Iris pigment epithelial cell (primary cell): Measurements from ENCODE around the gene HAPSTR1.

ENCODE experiments used
- DNase-seq: peaks from one replicate; pipeline ENCODE4 v3.0.0-alpha.2; 2011; ENCODE audit warnings: low read depth

HAPSTR1 gene

GRCh38 chr16:9123401-9123800 lies 32.0 kb downstream of the HAPSTR1 start:
- no peak for DNase-seq

GRCh38 chr16:9123871-9124270 lies 32.4 kb downstream of the HAPSTR1 start:
- no peak for DNase-seq

GRCh38 chr16:9124444-9124843 lies 33.0 kb downstream of the HAPSTR1 start:
- DNase-seq = no peak

DNA sequence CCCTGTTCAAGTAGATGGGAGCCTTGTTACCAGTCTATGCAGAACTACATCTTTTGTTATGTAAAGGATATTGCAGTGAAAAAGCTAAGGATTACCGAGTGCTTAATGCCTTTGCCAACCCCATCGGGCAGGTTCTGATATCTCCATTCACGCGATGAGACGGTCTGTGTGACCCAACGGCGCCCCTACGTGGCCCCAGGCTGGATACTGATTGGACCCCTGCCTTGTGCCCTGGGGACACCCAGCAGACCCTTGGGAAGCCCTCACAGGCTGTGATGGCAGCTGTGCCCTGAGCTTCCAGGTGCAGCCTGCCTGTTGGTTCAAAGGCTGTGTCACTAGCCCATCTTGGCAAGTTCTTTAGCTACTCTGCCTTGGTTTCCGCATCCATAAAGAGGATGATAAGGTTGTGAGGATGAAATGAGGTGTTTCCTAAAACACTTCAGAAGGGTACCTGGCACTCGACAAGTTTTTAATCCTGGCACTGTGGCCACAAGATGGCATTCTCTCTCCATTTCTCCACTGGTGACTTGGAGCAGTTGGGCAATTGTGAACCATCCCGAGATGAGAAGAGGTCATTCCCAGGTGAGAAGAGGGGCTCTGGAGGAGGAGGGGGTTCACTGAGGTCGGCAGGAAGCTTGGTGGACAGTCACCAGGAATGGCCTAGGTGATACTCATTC lies 33.6 kb downstream of the HAPSTR1 start:
- DNase-seq = no peak

GRCh38 chr16:9125658-9126505 lies 34.4 kb downstream of the HAPSTR1 start:
- no peak for DNase-seq

- no peak for DNase-seq
These were observed 35.2 kb downstream of the HAPSTR1 start for GRCh38 chr16:9126609-9127008.

- DNase-seq = no peak
These were observed 37.2 kb downstream of the HAPSTR1 start for GRCh38 chr16:9128346-9129342.

DNA sequence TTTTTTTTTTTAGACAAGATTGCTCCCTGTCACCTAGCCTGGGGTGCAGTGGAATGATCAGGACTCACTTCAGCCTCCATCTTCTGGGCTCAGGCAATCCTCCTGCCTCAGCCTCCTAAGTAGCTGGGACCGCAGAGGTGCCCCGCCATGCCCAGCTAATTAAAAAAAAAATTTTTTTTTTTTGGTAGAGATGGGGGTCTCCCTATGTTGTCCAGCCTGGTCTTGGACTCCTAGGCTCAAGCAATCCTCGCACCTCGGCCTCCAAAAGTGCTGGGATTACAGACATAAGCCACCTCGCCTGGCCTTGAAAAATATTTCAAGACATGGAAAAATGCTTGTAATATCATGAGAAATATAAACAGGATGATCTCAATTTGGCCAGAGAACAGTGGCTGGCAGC lies 42.9 kb downstream of the HAPSTR1 start:
- DNase-seq = no peak

- DNase-seq = peak; percentile 49
These were observed 43.3 kb downstream of the HAPSTR1 start for GRCh38 chr16:9134739-9135138.

- DNase-seq = no peak
These were observed 44.4 kb downstream of the HAPSTR1 start for GRCh38 chr16:9135797-9136196.

- DNase-seq = no peak
These were observed 45.2 kb downstream of the HAPSTR1 start for GRCh38 chr16:9136596-9136995.

DNA sequence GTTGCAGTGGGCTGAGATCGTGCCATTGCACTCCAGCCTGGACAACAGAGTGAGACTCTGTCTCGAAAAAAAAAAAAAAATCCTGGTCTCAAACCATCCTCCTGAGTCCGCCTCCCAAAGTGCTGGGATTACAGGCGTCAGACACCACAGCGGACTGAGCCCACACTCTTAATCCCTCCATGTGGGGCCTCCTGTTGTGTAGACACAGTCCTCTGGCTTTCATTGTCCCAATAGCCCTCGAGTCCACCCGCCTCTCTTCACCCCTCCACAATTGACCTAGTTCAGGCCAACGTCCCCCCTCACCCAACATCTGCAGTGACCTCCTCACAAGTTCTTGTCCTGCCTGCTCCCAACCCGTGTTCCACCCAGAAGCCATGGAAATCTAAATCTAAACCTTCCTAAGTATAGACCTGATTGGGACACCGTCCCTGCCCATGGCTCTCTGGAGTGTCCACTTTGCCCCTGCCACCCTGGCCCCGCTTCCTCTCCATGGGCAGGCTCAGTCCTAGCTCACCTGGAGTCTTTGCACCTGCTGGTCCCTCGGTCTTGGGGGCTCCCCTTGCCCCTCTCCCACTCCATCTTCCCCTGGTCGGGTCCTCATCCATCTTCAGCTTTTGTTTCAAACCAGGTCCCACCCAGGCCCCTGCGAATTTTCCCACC lies 46.7 kb downstream of the HAPSTR1 start:
- no peak for DNase-seq

DNA sequence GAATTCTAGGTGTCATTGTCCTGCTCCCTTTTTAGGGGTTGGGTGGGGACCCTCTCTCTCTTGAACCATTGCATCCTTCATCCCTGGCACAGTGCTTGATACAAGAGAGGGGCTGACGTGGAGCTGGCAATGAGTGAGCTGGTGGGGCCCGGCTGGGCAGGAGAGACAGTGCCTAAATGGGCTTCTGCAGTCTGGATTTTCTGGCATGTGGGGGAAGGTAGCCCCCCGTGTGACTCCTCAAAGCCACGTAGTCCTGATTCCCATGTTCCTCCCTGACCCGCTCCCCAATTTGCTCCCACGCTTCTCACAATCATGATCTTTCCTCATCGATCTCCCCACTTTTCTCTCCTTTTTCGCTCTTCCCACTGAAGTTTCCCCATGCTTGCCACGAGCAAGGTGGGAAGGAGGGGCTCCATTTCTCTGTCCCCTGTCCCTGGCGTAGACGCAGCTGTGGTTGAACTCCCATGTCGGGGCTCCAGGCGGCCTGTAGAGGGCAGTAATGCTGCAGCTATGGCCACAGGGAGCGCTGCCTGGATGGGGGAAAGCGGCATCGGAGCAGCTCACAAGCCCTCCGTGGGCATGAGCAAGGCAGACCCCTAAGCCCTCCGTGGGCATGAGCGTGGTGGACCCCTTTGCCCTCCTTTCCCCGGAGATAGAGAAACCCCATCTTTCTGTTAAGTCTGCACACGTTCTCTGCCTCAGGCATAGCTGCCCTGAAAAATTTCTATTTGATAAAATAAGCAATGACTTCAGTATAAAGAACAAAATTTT lies 47.5 kb downstream of the HAPSTR1 start:
- DNase-seq = peak; percentile 61

DNA sequence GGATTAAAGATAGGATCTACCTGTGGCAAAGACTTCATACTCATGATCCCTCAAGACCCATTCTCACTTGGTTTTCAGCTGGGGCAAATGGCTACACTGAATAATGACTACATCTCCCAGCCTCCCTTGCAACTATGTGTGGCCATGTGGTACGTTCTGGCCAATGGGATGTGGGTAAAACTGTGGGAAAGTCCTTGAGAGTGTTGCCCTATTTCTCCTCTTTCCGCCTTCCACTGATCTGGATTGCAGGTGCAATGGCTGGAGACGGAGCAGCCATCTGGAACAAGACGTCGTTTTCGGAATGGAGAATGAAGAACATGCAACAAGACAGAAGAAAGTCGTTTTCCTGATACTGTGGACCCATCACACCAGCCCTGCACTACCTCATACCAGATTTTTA lies 48.5 kb downstream of the HAPSTR1 start:
- peak; percentile 46 for DNase-seq
